NB4 (cell line): ENCODE data around the gene NFX1.
A peak's percentile ranks its signal among the peaks of the same experiment; 100 is the strongest.

Source experiments
- DNase-seq: peaks from one replicate; pipeline ENCODE4 v3.0.0; 2010; ENCODE audit warnings: low read depth
- H3K4me3 ChIP-seq: one replicate; pipeline ENCODE4 v1.5.1; 2011; ENCODE audit warnings: mild to moderate bottlenecking, low read depth, low read length, moderate library complexity
- MYC ChIP-seq: IDR thresholded peaks from 2 replicates; pipeline ENCODE4 v1.6.1; 2011; ENCODE audit warnings: low read depth, low read length
- POLR2A ChIP-seq: IDR thresholded peaks from 2 replicates; pipeline ENCODE4 v1.6.1; 2011; ENCODE audit warnings: mild to moderate bottlenecking; ENCODE audit not compliant: insufficient read length; ENCODE audit errors: extremely low read depth
- TF ChIP-seq, protein P1 (sequence below): IDR thresholded peaks from one replicate; pipeline ENCODE4 v1.5.1; 2012; ENCODE audit warnings: low read depth, low read length
- TF ChIP-seq, protein P2 (sequence below): IDR thresholded peaks from 2 replicates; pipeline ENCODE4 v1.6.1; 2011; ENCODE audit warnings: low read depth, low read length

NFX1 gene

DNA sequence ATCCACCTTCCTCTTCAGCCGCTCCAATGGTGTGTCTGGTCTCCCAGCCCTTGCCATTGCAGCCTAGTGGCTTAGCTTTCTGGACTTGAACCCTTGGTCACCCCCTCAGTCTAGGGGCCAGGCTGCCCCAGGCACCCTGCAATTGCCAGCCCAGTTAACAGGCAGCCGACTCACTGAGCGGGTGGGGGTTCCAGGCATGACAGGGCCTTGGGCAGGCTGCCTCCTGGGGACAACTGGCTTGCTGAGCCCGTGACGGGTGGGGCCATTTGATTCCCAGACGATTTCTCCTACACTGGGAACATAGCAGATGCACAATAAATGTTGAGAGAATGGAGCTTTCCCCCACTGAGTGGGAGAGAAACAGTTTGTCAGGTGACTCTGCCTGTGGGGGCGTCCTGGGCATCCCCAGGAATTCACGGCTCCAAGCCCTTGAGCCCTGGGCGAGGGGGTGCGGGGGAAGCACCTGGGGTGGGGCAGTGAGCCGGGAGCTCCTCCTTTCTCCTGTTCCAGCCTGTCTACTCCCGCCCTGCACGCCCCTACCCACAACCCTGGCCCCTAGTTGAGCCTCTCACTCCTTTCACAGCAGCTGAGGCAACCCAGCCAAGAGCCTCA, 124.7 kb downstream of the NFX1 start:
- DNase-seq = no peak
- no peak overlapping the region for H3K4me3 ChIP-seq
- TF ChIP-seq, protein P1, sequence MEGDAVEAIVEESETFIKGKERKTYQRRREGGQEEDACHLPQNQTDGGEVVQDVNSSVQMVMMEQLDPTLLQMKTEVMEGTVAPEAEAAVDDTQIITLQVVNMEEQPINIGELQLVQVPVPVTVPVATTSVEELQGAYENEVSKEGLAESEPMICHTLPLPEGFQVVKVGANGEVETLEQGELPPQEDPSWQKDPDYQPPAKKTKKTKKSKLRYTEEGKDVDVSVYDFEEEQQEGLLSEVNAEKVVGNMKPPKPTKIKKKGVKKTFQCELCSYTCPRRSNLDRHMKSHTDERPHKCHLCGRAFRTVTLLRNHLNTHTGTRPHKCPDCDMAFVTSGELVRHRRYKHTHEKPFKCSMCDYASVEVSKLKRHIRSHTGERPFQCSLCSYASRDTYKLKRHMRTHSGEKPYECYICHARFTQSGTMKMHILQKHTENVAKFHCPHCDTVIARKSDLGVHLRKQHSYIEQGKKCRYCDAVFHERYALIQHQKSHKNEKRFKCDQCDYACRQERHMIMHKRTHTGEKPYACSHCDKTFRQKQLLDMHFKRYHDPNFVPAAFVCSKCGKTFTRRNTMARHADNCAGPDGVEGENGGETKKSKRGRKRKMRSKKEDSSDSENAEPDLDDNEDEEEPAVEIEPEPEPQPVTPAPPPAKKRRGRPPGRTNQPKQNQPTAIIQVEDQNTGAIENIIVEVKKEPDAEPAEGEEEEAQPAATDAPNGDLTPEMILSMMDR = no peak
- TF ChIP-seq POLR2A = no peak
- no peak for TF ChIP-seq MYC
- TF ChIP-seq, protein P2, sequence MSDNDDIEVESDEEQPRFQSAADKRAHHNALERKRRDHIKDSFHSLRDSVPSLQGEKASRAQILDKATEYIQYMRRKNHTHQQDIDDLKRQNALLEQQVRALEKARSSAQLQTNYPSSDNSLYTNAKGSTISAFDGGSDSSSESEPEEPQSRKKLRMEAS = no peak

DNA sequence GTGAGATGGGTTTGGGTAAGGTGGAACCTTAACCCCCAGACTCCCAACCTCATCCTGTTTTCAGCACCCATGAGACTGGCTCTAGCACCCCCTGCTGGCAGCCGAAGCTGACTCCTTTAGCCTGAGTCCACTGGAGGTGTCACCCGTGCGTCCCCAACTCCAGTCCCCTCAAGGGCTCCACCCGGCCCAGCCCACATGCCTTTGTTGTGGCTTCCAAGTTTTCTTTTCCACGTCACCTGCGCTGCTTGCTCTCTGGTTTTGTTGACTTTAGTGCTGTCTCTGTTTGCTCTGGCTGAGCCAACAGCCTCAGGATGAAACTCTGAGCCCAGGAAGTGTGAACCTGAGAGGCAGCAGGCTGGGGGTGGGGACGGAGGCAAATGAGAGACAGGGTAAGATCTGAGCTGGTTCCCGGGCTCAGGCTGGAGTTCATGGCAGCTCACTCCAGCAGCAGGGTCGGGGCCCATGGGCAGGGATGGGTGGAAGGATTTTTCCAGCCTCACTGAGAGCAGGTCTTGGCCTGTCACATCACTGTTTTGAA, 125.3 kb downstream of the NFX1 start:
- DNase-seq = peak; percentile 82
- H3K4me3 ChIP-seq = no peak overlapping the region
- TF ChIP-seq, protein P1 = peak; percentile 99
- TF ChIP-seq POLR2A = no peak

DNA sequence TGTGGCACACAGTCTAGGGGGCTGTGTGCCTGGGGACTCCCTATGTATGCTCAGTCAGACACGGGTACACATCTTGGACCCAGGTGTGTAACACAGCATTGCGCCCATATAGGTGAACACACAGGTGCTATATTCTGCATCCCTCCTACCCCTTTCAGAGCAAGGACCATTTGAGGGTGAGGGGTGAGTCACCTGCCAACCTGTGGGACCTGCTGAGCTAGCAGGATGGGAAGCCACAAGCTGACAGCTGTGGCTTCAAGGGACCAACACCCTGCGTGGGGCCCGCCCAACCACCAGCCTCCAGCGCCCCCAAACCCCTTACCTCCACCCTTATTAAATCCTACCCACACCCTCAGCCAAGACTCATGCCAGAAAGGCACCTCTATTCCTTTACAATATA, 126.7 kb downstream of the NFX1 start:
- no peak overlapping the region for H3K4me3 ChIP-seq
- peak; percentile 4 for DNase-seq
- no peak for TF ChIP-seq POLR2A
- TF ChIP-seq, protein P2 = no peak

DNA sequence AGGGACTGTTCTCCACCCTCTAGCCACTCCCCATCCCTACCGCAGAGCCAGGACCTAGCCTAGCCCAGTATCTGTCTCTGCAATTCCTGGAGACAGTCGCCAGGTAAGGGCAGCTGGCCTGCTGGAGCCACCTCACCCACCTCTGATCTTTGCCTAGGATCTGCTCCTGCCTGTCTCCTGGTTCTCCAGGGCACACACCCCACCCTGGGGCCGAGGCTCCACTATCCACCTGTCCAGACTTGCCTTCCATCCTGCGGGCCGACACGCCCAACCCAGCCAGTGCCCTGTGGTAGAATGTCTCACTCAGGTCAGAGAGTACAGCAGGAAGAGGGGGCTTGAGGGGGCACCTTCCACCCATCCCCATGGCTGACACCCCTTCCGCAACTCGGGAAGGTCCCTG, 127.8 kb downstream of the NFX1 start:
- no peak overlapping the region for H3K4me3 ChIP-seq
- no peak for DNase-seq
- TF ChIP-seq, protein P2 = no peak
- TF ChIP-seq MYC = no peak
- TF ChIP-seq POLR2A = no peak
- TF ChIP-seq, protein P1 = no peak

DNA sequence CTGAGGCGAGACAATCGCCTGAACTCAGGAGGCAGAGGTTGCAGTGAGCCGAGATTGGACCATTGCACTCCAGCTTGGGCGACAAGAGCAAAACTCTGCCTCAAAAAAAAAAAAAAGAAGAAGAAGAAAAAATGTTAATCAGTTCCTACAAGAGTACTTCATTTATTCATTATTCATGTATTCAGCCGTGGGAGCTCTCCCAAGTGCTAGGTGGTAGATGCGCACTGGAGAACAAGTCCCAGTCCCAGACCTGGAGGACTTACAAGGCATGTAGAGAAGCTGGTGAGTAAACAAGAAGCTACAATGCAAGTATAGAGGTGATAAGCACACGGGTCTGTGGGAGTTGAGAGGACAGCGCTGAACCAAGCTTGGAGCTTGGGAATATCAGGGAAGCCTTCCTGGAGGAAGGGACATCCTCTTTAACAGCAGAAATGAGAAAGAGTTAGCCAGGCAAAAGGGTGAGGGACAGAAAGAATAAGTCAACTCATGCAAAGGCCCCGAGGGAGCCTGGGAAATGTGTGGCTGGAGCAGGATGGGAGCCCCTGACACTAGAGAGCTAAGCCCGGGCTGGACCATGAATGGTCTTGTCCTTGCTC, 129.5 kb downstream of the NFX1 start:
- TF ChIP-seq, protein P2 = no peak
- TF ChIP-seq, protein P1 = no peak
- no peak for TF ChIP-seq POLR2A
- TF ChIP-seq MYC = no peak
- peak; percentile 12 for DNase-seq
- no peak overlapping the region for H3K4me3 ChIP-seq
